ENCODE measurements around the gene HLA-DRA. TPM values are rescaled to one million over a fixed set of nuclear protein-coding genes. Genes with fewer than 3 reads are reported as not detected.

Gene HLA-DRA
- total and polyA plus RNA-seq, 2 donors (not counting 3 experiments of a cell fraction or from before 2014, with no cell fraction given) = not detected

GRCh38 chr6:32461493-32461892 is 21.8 kb downstream of the HLA-DRA start:
- Histone ChIP-seq H3K79me2 (ENCODE audit: control insufficient read depth, insufficient read depth, low read length) (no peaks in the 10 kb centered on the region), H3K36me3 (ENCODE audit: control insufficient read depth in 2 of 2, extremely low read depth in 1 of 2, insufficient read depth in 2 of 2, low read length in 2 of 2) (no peaks in the 10 kb centered on the region), H3K27me3 (ENCODE audit: control insufficient read depth in 2 of 2, insufficient read depth in 2 of 2, low read length in 2 of 2) (peaks cover 7 to 8% of the 10 kb centered on the region in 2 experiments), H3K27ac (ENCODE audit: insufficient read depth, low read depth, low read length) (no peak overlapping the region), H2AFZ (ENCODE audit: low read depth, low read length) (no peak overlapping the region), H3K9me3 (replicated peaks; ENCODE audit: control insufficient read depth, insufficient read depth, low read length) (no peaks in the 10 kb centered on the region), H4K20me1 (replicated peaks; ENCODE audit: control insufficient read depth, extremely low read depth, insufficient read depth, low read length) (no peaks in the 10 kb centered on the region), H3K4me1 (ENCODE audit: control insufficient read depth, extremely low read depth, insufficient read depth, low read length) (no peaks in the 10 kb centered on the region), H3K9me1 (replicated peaks; ENCODE audit: control insufficient read depth, extremely low read depth, insufficient read depth, low read length) (no peaks in the 10 kb centered on the region), H3K4me3 (replicated peaks in 1 of 3; ENCODE audit: insufficient read depth in 1 of 3, low read depth in 1 of 3, low read length in 3 of 3) (no peak overlapping the region), H3K9ac (replicated peaks; ENCODE audit: extremely low read depth, insufficient read depth, low read length) (no peak overlapping the region), H3K4me2 (ENCODE audit: insufficient read depth, low read length) (no peak overlapping the region)
- no peak for FAIRE-seq
- TF ChIP-seq GATA2 (IDR thresholded peaks at IDR 0.05; ENCODE audit: insufficient read depth, insufficient read length, low read depth, low read length) (no peak), CTCF (IDR thresholded peaks at IDR 0.05; ENCODE audit: extremely low read depth in 1 of 2, insufficient read depth in 1 of 2, low read depth in 1 of 2, low read length in 2 of 2) (no peak), POLR2A (IDR thresholded peaks at IDR 0.05; ENCODE audit: low read depth, low read length) (no peak), MYC (IDR thresholded peaks at IDR 0.05; ENCODE audit: low read depth, low read length) (no peak), POLR2AphosphoS5 (IDR thresholded peaks at IDR 0.05; ENCODE audit: insufficient read depth, low read depth, low read length) (no peak), MAX (IDR thresholded peaks at IDR 0.05; ENCODE audit: insufficient read depth, insufficient read length) (no peak), JUN (IDR thresholded peaks at IDR 0.05; ENCODE audit: borderline replicate concordance, insufficient read depth, insufficient read length, low read depth) (no peak), FOS (IDR thresholded peaks at IDR 0.05; ENCODE audit: borderline replicate concordance, insufficient read depth, low read length) (no peak), EZH2 (IDR thresholded peaks at IDR 0.05; ENCODE audit: borderline replicate concordance, low read depth, low read length, severe bottlenecking) (no peak)
- CTCF ChIA-PET = no interaction called here
- POLR2A ChIA-PET = no interaction called here
- intact Hi-C loops (cut with micrococcal nuclease) (no loop called here), dilution Hi-C loops (cut with MboI; ENCODE audit: extremely low pct_ligation_motif_present, low sequenced_read_pairs) (no loop called here)
- no TSS peak for BruUV-seq (replicated peaks)
- no peak for DNase-seq (ENCODE audit: low read depth, low spot score)

Data from endothelial cell of umbilical vein (primary cell).